Gastroesophageal sphincter (tissue), 3 donors: ENCODE data around the gene HNF4A.

Source experiments
- CTCF ChIP-seq, 4 experiments: fragments of 200-600 bp in 2 of 4; fragments of 450-650 bp in 2 of 4; sonication (generic) in 1 of 4; IDR thresholded peaks; one replicate each; pipeline ENCODE4 v1.5.1; 2017 to 2019; ENCODE audit warnings: antibody characterized with exemption in 4 of 4, mild to moderate bottlenecking in 2 of 4, moderate library complexity in 2 of 4
- EP300 ChIP-seq: sonication (generic); formaldehyde crosslinking; IDR thresholded peaks from one replicate; pipeline ENCODE4 v1.6.1; 2017; ENCODE audit warnings: antibody characterized with exemption, mild to moderate bottlenecking
- POLR2A ChIP-seq, 2 donors: fragments of 450-650 bp; IDR thresholded peaks; one replicate each; pipeline ENCODE4 v1.6.1; 2017; ENCODE audit warnings: antibody characterized with exemption in 2 of 2, mild to moderate bottlenecking in 2 of 2, moderate library complexity in 1 of 2
- POLR2AphosphoS5 ChIP-seq: sonication (generic); formaldehyde crosslinking; IDR thresholded peaks from one replicate; pipeline ENCODE4 v1.6.1; 2017; ENCODE audit warnings: antibody characterized with exemption

- TF ChIP-seq POLR2A (IDR thresholded peaks at IDR 0.05): no peak
- TF ChIP-seq CTCF (IDR thresholded peaks at IDR 0.05): no peak
- no peak for TF ChIP-seq POLR2AphosphoS5
- no peak for TF ChIP-seq EP300
Measured at GRCh38 chr20:44464514-44464913, 109.0 kb downstream of the HNF4A start.
